HEK293T (cell line): Measurements from ENCODE around the gene CLDN7.

ENCODE experiments used
- BHLHE40 ChIP-seq: fragments of 450-650 bp; IDR thresholded peaks from 2 replicates; pipeline ENCODE4 v1.6.1; 2016; ENCODE audit warnings: mild to moderate bottlenecking, moderate library complexity, borderline replicate concordance
- HDGF ChIP-seq: fragments of 450-650 bp; IDR thresholded peaks from 2 replicates; pipeline ENCODE4 v1.6.1; 2017; ENCODE audit warnings: antibody characterized with exemption, borderline replicate concordance

DNA sequence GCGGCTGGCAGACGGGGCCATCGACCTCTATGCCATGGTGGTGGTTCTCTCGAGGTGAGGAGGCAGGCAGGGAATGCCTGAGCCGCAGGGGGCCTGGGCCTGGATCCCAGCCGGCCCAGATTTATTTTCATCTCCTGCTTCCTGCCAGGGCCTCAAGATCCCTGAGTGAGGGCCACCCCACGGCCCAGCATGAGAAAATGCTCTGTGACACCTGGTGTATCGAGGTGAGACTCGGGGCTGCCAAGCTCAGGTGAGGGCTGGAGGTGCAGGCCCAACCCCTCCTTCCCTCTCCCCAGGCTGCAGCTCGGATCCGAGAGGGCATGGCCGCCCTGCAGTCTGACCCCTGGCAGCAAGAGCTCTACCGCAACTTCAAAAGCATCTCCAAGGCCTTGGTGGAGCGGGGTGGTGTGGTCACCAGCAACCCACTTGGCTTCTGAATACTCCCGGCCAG lies 37.6 kb downstream of the CLDN7 start:
- no peak for TF ChIP-seq HDGF
- TF ChIP-seq BHLHE40: no peak
